ENCODE results near the gene RAB6B.

The RAB6B gene

GRCh38 chr3:133930341-133930933 lies 34.8 kb upstream of the RAB6B start:
- no peak for DNase-seq (ENCODE audit: extremely low spot score)
- ChIA-PET POLR2A (no interaction called here), CTCF (interaction anchor here (1.0 to 1.8 kb wide), 8 partner anchors 15 to 282 kb away, joined by 3 to 11 read pairs (median 4); no protein-coding TSS in a partner anchor)
- peak; percentile 56 for TF ChIP-seq CTCF (IDR thresholded peaks at IDR 0.05; ENCODE audit: control extremely low read depth, extremely low read depth, low read depth, missing control alignments)

- no peak for TF ChIP-seq CTCF (IDR thresholded peaks at IDR 0.05; ENCODE audit: control extremely low read depth, extremely low read depth, low read depth, missing control alignments)
- no peak for DNase-seq (ENCODE audit: extremely low spot score)
- CTCF ChIA-PET, result interaction anchor here (1.1 to 2.2 kb wide), 13 partner anchors 10 to 1203 kb away, joined by 3 to 11 read pairs (median 4); no protein-coding TSS in a partner anchor
- POLR2A ChIA-PET, result no interaction called here
Measured at GRCh38 chr3:133928903-133929607, 33.4 kb upstream of the RAB6B start.

DNA sequence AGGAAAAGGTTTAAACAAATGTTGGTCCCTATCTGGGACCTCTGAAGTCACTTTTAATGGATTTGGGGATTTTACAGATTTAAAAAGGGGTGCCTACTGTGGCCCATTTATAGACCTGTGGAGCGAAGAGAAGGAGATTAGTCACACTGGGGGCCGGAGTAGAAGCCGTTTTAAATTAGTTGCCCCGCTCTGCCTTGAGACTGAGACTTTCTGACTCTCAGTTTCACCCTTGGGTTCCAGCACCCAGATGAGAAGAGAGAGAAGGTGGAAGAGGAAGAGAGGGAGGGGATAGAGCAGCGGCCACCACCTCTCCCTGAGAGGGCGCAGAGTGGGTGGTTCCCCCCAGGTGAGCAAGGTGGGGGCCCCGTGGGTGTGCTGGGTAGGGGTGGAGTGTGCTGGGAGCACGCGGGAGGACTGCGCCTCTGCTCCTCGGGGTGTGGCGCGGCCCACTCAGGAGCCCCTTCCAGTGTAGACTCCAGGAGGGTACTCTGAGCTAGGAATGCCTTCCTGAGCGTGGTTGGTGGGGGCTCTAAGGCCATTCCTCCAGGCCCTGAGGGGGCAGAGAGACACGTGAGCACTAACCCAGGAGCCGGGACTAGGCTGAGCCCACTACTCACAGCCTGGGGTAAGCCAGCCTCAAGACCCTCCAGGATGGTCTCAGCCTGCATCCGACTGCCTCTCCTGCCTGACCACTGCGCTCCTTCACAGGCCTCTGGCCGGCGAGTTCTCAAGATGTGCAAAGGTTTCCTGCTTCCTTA lies 32.6 kb upstream of the RAB6B start:
- CTCF ChIA-PET, result interaction anchor here (0.6 to 2.2 kb wide), 18 partner anchors 9 to 1202 kb away, joined by 3 to 6 read pairs (median 3); no protein-coding TSS in a partner anchor
- TF ChIP-seq CTCF (IDR thresholded peaks at IDR 0.05; ENCODE audit: control extremely low read depth, extremely low read depth, low read depth, missing control alignments), result no peak
- DNase-seq (ENCODE audit: extremely low spot score), result peak; percentile 35
- POLR2A ChIA-PET, result no interaction called here

DNA sequence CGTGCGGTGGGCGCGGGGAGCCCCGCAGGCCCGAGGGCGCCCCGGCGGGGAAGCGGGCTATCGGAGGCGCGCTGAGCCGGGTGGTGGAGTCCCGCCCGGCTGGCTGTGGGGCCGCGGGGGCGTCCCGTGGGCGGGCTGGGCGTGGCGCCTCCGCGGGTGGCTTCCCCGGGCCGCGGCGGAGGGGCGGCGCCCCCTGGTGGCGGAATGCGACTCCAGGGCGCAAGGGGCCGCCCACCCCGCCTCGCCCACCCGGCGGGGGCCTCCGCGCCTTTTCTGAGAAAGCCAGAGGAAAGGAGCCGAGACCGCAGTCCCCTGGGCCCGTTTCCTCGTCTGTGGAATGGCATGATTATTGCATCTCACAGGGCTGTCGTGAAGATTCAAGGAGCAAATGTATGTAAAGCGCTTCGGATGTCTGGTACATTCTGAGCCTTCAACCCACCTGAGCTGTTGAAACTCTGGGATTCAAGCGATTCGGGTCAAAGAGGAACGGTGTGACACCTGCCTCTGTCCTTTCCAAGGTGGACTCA lies 31.9 kb upstream of the RAB6B start:
- ChIA-PET CTCF (interaction anchor here (0.6 to 2.2 kb wide), 18 partner anchors 8 to 1201 kb away, joined by 3 to 6 read pairs (median 3); no protein-coding TSS in a partner anchor), POLR2A (no interaction called here)
- TF ChIP-seq CTCF (IDR thresholded peaks at IDR 0.05; ENCODE audit: control extremely low read depth, extremely low read depth, low read depth, missing control alignments), result peak; percentile 74
- DNase-seq (ENCODE audit: extremely low spot score), result peak; percentile 91

- ChIA-PET CTCF (interaction anchor here (1.1 to 1.7 kb wide), 2 partner anchors 107 to 109 kb away, joined by 3 to 4 read pairs; no protein-coding TSS in a partner anchor), POLR2A (no interaction called here)
- peak; percentile 10 for DNase-seq (ENCODE audit: extremely low spot score)
- TF ChIP-seq CTCF (IDR thresholded peaks at IDR 0.05; ENCODE audit: control extremely low read depth, extremely low read depth, low read depth, missing control alignments), result no peak
Measured at GRCh38 chr3:133926736-133927539, 31.3 kb upstream of the RAB6B start.
